ENCODE results near the gene SEPTIN6.
"Not testable (repeated sequence)": the region's sequence is repeated elsewhere in the genome, so short reads cannot be mapped to it uniquely, and the experiment has no call there.

SEPTIN6 gene

GRCh38 chrX:119690921-119691716, 1.8 kb downstream of the SEPTIN6 start:
- peak; percentile 20 for DNase-seq

GRCh38 chrX:119688911-119689321, 4.1 kb downstream of the SEPTIN6 start:
- DNase-seq: no peak

- DNase-seq: no peak
These were observed 5.1 kb downstream of the SEPTIN6 start for GRCh38 chrX:119687661-119688413.

GRCh38 chrX:119686087-119686691, 6.8 kb downstream of the SEPTIN6 start:
- DNase-seq: peak; percentile 10

GRCh38 chrX:119685225-119686066, 7.5 kb downstream of the SEPTIN6 start:
- DNase-seq: no peak

- no peak for DNase-seq
These were observed 8.1 kb downstream of the SEPTIN6 start for GRCh38 chrX:119684916-119685224.

GRCh38 chrX:119684312-119684711, 8.7 kb downstream of the SEPTIN6 start:
- not testable (repeated sequence) for DNase-seq

GRCh38 chrX:119682019-119682989, 10.7 kb downstream of the SEPTIN6 start:
- DNase-seq: no peak

GRCh38 chrX:119677654-119677981, 15.3 kb downstream of the SEPTIN6 start:
- DNase-seq: no peak

- DNase-seq: no peak
These were observed 15.9 kb downstream of the SEPTIN6 start for GRCh38 chrX:119676949-119677653.

- no peak for DNase-seq
These were observed 19.6 kb downstream of the SEPTIN6 start for GRCh38 chrX:119673336-119673735.

- peak; percentile 25 for DNase-seq
These were observed 20.5 kb downstream of the SEPTIN6 start for GRCh38 chrX:119672426-119672825.

GRCh38 chrX:119669424-119670037, 23.4 kb downstream of the SEPTIN6 start:
- no peak for DNase-seq

GRCh38 chrX:119667111-119667878, 25.7 kb downstream of the SEPTIN6 start:
- no peak for DNase-seq

- DNase-seq: not testable (repeated sequence)
These were observed 28.1 kb downstream of the SEPTIN6 start for GRCh38 chrX:119664877-119665276.

GRCh38 chrX:119661486-119661885, 31.5 kb downstream of the SEPTIN6 start:
- no peak for DNase-seq

GRCh38 chrX:119659522-119659921, 33.4 kb downstream of the SEPTIN6 start:
- DNase-seq: no peak

- no peak for DNase-seq
These were observed 37.8 kb downstream of the SEPTIN6 start for GRCh38 chrX:119655125-119655524.

GRCh38 chrX:119654112-119654531, 38.8 kb downstream of the SEPTIN6 start:
- DNase-seq: no peak

- DNase-seq: no peak
These were observed 44.6 kb downstream of the SEPTIN6 start for GRCh38 chrX:119648421-119648775.

All from NCI-H1436 treated with DMSO at 0.1 percent for 48 hours (cell line).